HG03159 (cell line): Measurements from ENCODE around the gene GPR4.

Experiments used
- ATAC-seq: cut with Tn5 transposase; IDR thresholded peaks from one replicate; pipeline ENCODE4 v1.9.1; 2021; ENCODE audit warnings: mild to moderate bottlenecking, moderate library complexity; ENCODE audit not compliant: unreplicated experiment

GPR4 gene

GRCh38 chr19:45590300-45591003, 11.6 kb downstream of the GPR4 start:
- no peak for ATAC-seq

GRCh38 chr19:45589768-45590167, 12.2 kb downstream of the GPR4 start:
- no peak for ATAC-seq

- no peak for ATAC-seq
Measured at GRCh38 chr19:45587873-45588272, 14.1 kb downstream of the GPR4 start.

GRCh38 chr19:45585158-45585577, 16.8 kb downstream of the GPR4 start:
- ATAC-seq: no peak

GRCh38 chr19:45584332-45585157, 17.5 kb downstream of the GPR4 start, which contains the start of gene OPA3:
Gene OPA3 (minus strand): TSS chr19:45584802. CDS start chr19:45584764, 38 bp downstream.
- peak; percentile 90 for ATAC-seq

- no peak for ATAC-seq
Measured at GRCh38 chr19:45581576-45581975, 20.4 kb downstream of the GPR4 start.

- no peak for ATAC-seq
Measured at GRCh38 chr19:45578861-45579260, 23.2 kb downstream of the GPR4 start.

GRCh38 chr19:45577111-45577905, 24.7 kb downstream of the GPR4 start:
- ATAC-seq: no peak

GRCh38 chr19:45576682-45577081, 25.3 kb downstream of the GPR4 start:
- no peak for ATAC-seq

- ATAC-seq: no peak
Measured at GRCh38 chr19:45575216-45575615, 26.8 kb downstream of the GPR4 start.

- ATAC-seq: no peak
Measured at GRCh38 chr19:45574526-45574925, 27.5 kb downstream of the GPR4 start.

GRCh38 chr19:45571457-45572220, 30.4 kb downstream of the GPR4 start:
- ATAC-seq: no peak

GRCh38 chr19:45569619-45570421, 32.2 kb downstream of the GPR4 start:
- ATAC-seq: no peak

GRCh38 chr19:45568732-45569131, 33.3 kb downstream of the GPR4 start:
- no peak for ATAC-seq

- ATAC-seq: no peak
Measured at GRCh38 chr19:45567609-45568008, 34.4 kb downstream of the GPR4 start.

- ATAC-seq: no peak
Measured at GRCh38 chr19:45564131-45564780, 37.8 kb downstream of the GPR4 start.

GRCh38 chr19:45560686-45561085, 41.3 kb downstream of the GPR4 start:
- ATAC-seq: no peak

GRCh38 chr19:45560038-45560437, 42.0 kb downstream of the GPR4 start:
- no peak for ATAC-seq

GRCh38 chr19:45558399-45558878, 43.6 kb downstream of the GPR4 start:
- peak; percentile 64 for ATAC-seq
